ENCODE measurements around the gene CKMT2. TPM values are rescaled to one million over a fixed set of nuclear protein-coding genes. Genes with fewer than 3 reads are reported as not detected.

CKMT2 gene
- total and polyA plus RNA-seq, 2 donors from 2014 or later = 3.7 to 55.8 TPM

DNA sequence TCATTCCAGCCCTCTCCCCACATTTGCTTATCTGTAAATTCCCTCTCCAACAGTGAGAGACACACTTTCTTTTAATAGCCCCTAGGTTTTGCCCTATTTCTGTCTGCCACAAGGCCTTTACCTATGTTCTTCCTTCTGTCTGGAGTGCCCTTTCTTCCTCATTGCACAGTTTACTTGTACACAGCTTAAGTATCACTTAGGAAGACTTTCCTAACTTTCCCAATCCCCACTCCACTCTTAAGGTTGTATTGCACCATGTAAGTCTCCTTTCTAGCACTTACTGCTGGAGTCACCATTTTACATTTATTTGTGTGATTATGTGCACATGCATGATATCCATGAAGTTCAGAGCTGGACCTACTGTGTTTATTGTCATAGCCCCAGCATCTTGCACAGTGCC, 10.8 kb upstream of the CKMT2 start:
- H3K4me1 ChIP-seq (ENCODE audit: control insufficient read depth in 2 of 3, insufficient read depth in 2 of 3, low read depth in 1 of 3, low read length in 3 of 3) = no peaks in the 10 kb centered on the region
- intact Hi-C loops (cut with DNase I) = no loop called here
- H3K9ac ChIP-seq (ENCODE audit: low read length in 3 of 3) = no peak overlapping the region
- no peaks in the 10 kb centered on the region for H3K27me3 ChIP-seq (ENCODE audit: control insufficient read depth, insufficient read depth, low read length)
- FAIRE-seq = no peak
- H3K9me3 ChIP-seq (ENCODE audit: control insufficient read depth in 2 of 3, insufficient read depth in 1 of 3, low read length in 3 of 3) = no peaks in the 10 kb centered on the region
- TF ChIP-seq, protein P1, sequence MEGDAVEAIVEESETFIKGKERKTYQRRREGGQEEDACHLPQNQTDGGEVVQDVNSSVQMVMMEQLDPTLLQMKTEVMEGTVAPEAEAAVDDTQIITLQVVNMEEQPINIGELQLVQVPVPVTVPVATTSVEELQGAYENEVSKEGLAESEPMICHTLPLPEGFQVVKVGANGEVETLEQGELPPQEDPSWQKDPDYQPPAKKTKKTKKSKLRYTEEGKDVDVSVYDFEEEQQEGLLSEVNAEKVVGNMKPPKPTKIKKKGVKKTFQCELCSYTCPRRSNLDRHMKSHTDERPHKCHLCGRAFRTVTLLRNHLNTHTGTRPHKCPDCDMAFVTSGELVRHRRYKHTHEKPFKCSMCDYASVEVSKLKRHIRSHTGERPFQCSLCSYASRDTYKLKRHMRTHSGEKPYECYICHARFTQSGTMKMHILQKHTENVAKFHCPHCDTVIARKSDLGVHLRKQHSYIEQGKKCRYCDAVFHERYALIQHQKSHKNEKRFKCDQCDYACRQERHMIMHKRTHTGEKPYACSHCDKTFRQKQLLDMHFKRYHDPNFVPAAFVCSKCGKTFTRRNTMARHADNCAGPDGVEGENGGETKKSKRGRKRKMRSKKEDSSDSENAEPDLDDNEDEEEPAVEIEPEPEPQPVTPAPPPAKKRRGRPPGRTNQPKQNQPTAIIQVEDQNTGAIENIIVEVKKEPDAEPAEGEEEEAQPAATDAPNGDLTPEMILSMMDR (IDR thresholded peaks at IDR 0.05; ENCODE audit: borderline replicate concordance, extremely low read depth, insufficient read depth) = no peak
- H3K4me3 ChIP-seq (ENCODE audit: low read length in 3 of 3) = no peak overlapping the region
- no peak for DNase-seq
- peaks cover 0 to 2% (median 0%) of the 10 kb centered on the region in 3 donors for H3K36me3 ChIP-seq (ENCODE audit: control insufficient read depth in 2 of 3, insufficient read depth in 3 of 3, low read length in 3 of 3)
- H3K27ac ChIP-seq (ENCODE audit: low read depth in 2 of 2, low read length in 2 of 2) = no peak overlapping the region

DNA sequence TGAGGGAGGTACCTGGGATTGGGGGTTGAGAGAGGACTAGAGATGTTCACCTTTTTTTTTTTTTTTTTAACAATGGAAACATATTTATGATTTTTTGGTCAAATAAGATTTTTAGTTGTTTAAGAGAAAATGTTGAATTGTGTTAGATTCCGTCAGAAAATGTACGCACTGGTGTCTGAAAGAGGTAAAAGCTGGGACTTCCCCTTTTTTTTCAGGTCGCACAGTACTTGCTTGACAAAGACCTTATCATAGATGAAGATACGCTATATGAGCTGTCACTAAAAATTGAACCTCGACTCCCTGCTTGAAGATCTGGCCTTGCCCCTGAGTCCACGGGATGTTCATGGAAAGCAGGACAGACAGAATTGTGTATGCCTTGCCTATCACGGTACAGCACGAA, 7.7 kb upstream of the CKMT2 start:
- DNase-seq (no peak), FAIRE-seq (no peak)
- no peak overlapping the region for H3K27ac ChIP-seq (ENCODE audit: low read depth in 2 of 2, low read length in 2 of 2)
- no peaks in the 10 kb centered on the region for H3K27me3 ChIP-seq (ENCODE audit: control insufficient read depth, insufficient read depth, low read length)
- no peaks in the 10 kb centered on the region for H3K4me1 ChIP-seq (ENCODE audit: control insufficient read depth in 2 of 3, insufficient read depth in 2 of 3, low read depth in 1 of 3, low read length in 3 of 3)
- H3K9me3 ChIP-seq (ENCODE audit: control insufficient read depth in 2 of 3, insufficient read depth in 1 of 3, low read length in 3 of 3) = no peaks in the 10 kb centered on the region
- no peak overlapping the region for H3K4me3 ChIP-seq (ENCODE audit: low read length in 3 of 3)
- intact Hi-C loops (cut with DNase I) = no loop called here
- TF ChIP-seq, protein P1 (IDR thresholded peaks at IDR 0.05; ENCODE audit: borderline replicate concordance, extremely low read depth, insufficient read depth) = no peak
- H3K36me3 ChIP-seq (ENCODE audit: control insufficient read depth in 2 of 3, insufficient read depth in 3 of 3, low read length in 3 of 3) = peaks cover 0 to 2% (median 0%) of the 10 kb centered on the region in 3 donors
- H3K9ac ChIP-seq (ENCODE audit: low read length in 3 of 3) = no peak overlapping the region

DNA sequence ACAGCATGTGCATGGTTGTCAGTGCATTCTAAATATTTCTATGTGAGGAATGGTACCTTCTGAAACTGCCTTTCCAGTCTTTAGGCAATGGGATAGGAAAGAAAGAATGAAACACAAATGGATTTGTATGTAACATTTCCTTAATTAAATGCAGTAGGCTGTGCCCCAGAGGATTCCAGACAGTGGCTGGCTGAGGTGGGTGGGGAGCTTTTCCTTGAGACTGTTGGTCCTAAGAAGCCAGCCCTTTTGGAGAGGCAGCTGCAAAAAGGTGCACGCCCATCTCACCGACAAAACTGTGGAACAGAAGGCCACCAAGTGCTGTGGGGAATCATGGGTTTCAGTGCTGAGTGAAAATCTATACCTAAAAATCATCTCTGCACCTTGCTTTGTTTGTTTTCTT, 6.8 kb upstream of the CKMT2 start:
- intact Hi-C loops (cut with DNase I) = no loop called here
- DNase-seq = no peak
- Histone ChIP-seq H3K9ac (ENCODE audit: low read length in 3 of 3) (no peak overlapping the region), H3K9me3 (ENCODE audit: control insufficient read depth in 2 of 3, insufficient read depth in 1 of 3, low read length in 3 of 3) (no peaks in the 10 kb centered on the region), H3K36me3 (ENCODE audit: control insufficient read depth in 2 of 3, insufficient read depth in 3 of 3, low read length in 3 of 3) (peaks cover 0 to 2% (median 0%) of the 10 kb centered on the region in 3 donors), H3K4me1 (ENCODE audit: control insufficient read depth in 2 of 3, insufficient read depth in 2 of 3, low read depth in 1 of 3, low read length in 3 of 3) (no peaks in the 10 kb centered on the region), H3K4me3 (ENCODE audit: low read length in 3 of 3) (no peak overlapping the region), H3K27ac (ENCODE audit: low read depth in 2 of 2, low read length in 2 of 2) (no peak overlapping the region), H3K27me3 (ENCODE audit: control insufficient read depth, insufficient read depth, low read length) (no peaks in the 10 kb centered on the region)
- TF ChIP-seq, protein P1 (IDR thresholded peaks at IDR 0.05; ENCODE audit: borderline replicate concordance, extremely low read depth, insufficient read depth) = no peak
- FAIRE-seq = no peak

DNA sequence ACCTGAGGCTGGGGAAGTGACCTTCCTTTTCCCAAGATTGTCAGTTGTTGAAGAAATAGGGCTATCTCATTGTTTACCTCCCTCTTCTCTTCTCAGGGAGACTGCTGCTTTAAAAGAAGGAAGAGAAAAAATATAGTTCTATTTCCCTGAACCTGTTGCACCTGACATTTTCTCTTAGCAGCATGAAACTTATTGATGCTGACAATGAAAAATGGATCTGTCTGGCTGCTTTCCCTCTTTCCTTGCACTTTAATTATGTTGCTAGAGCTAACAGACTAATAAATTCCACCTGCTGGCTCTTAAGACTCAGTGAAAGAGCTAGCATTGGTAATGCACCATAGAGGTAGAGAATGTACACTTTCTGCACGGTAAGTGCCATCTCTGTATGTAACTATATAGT, 6.2 kb upstream of the CKMT2 start:
- intact Hi-C loops (cut with DNase I) = no loop called here
- H3K9ac ChIP-seq (ENCODE audit: low read length in 3 of 3) = no peak overlapping the region
- no peaks in the 10 kb centered on the region for H3K4me1 ChIP-seq (ENCODE audit: control insufficient read depth in 2 of 3, insufficient read depth in 2 of 3, low read depth in 1 of 3, low read length in 3 of 3)
- H3K27me3 ChIP-seq (ENCODE audit: control insufficient read depth, insufficient read depth, low read length) = no peaks in the 10 kb centered on the region
- TF ChIP-seq, protein P1 (IDR thresholded peaks at IDR 0.05; ENCODE audit: borderline replicate concordance, extremely low read depth, insufficient read depth) = no peak
- no peak overlapping the region for H3K4me3 ChIP-seq (ENCODE audit: low read length in 3 of 3)
- no peak overlapping the region for H3K27ac ChIP-seq (ENCODE audit: low read depth in 2 of 2, low read length in 2 of 2)
- peak in 1 of 5 donors; percentile 14 for DNase-seq
- H3K9me3 ChIP-seq (ENCODE audit: control insufficient read depth in 2 of 3, insufficient read depth in 1 of 3, low read length in 3 of 3) = no peaks in the 10 kb centered on the region
- FAIRE-seq = no peak
- H3K36me3 ChIP-seq (ENCODE audit: control insufficient read depth in 2 of 3, insufficient read depth in 3 of 3, low read length in 3 of 3) = peaks cover 0 to 2% (median 0%) of the 10 kb centered on the region in 3 donors
